ENCODE results near the gene ST3GAL6. TPM values are rescaled to one million over a fixed set of nuclear protein-coding genes. Genes with fewer than 3 reads are reported as not detected.

Gene ST3GAL6
- total and polyA plus RNA-seq, 2 of the 4 experiments (the other 2 are of a cell fraction) = 0.36 to 0.99 TPM

DNA sequence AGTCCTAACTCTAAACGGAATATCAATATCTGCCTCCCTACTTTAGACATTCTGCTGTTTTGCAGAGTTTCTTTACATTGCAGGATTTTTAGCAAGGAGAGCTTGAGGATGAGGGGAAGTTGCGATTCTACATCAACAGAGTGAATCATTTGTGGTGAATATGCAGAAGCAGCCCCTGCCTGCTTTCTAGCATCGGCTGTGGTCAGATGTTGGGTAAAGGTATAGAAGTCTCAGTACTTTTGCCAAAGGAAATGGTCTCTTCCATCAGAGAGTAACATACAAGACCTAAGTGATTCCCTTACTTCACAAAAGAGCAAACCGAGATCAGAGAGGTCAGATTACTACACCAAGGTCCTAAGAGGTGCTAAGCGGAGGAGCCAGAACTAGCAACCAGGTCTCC, 15.2 kb downstream of the ST3GAL6 start:
- H2BK15ac ChIP-seq (ENCODE audit: low read depth, low read length) = no peak overlapping the region
- no TSS peak for BruUV-seq (replicated peaks)
- H3K9ac ChIP-seq (ENCODE audit: low read depth, low read length) = no peak overlapping the region
- intact Hi-C loops (cut with micrococcal nuclease) = no loop called here
- peak overlapping the region; percentile 36; the same call in 1 of the 2 replicates for H3K4me2 ChIP-seq (ENCODE audit: low read depth, low read length)
- peak overlapping the region; percentile 50; the same call in 1 of the 2 replicates for H2BK120ac ChIP-seq (ENCODE audit: low read depth, low read length)
- dilution Hi-C loops (cut with HindIII; ENCODE audit: low sequenced_read_pairs, unreplicated experiment) = no loop called here
- no peak overlapping the region for H3K4me3 ChIP-seq (ENCODE audit: insufficient read depth, low read depth, low read length)
- POLR2A ChIA-PET (ENCODE audit: unreplicated experiment) = no interaction called here
- H3K4me1 ChIP-seq (ENCODE audit: control insufficient read depth, insufficient read depth, low read length) = peaks cover 7% of the 10 kb centered on the region
- peaks cover 7% of the 10 kb centered on the region; the same call in 1 of the 2 replicates for H4K20me1 ChIP-seq (ENCODE audit: insufficient read depth, low read length)
- peak overlapping the region; percentile 14; the same call in 1 of the 2 replicates for H3K23ac ChIP-seq (ENCODE audit: low read depth, low read length)
- H3K14ac ChIP-seq (replicated peaks; ENCODE audit: low read depth, low read length) = peak overlapping the region; percentile 36; the same call in 1 of the 2 replicates
- H4K91ac ChIP-seq (ENCODE audit: insufficient read depth, low read depth, low read length) = no peak overlapping the region
- H4K8ac ChIP-seq (ENCODE audit: low read depth in 2 of 2, low read length in 2 of 2) = peak overlapping the region in 1 of 2 experiments; percentile 43; a peak in 1 of 4 replicates
- no peaks in the 10 kb centered on the region for H3K36me3 ChIP-seq (ENCODE audit: control insufficient read depth, insufficient read depth, low read length)
- ATAC-seq (ENCODE audit: low read depth) (no peak; the same call in 1 of the 2 replicates), DNase-seq (peak; percentile 58)
- peak overlapping the region; percentile 38; the same call in 1 of the 2 replicates for H3K4ac ChIP-seq (ENCODE audit: low read depth, low read length)
- no peak overlapping the region for H4K5ac ChIP-seq (ENCODE audit: low read depth, low read length)
- WGBS, 2 experiments (ENCODE audit: extremely low coverage in 2 of 2, insufficient read length in 1 of 2) = no CpG with 5 or more reads among the region's 5 CpGs
- no peaks in the 10 kb centered on the region for H3K9me3 ChIP-seq (ENCODE audit: control insufficient read depth, insufficient read depth, low read length)
- CTCF ChIA-PET = interaction anchor here (1.5 kb wide), 1 partner anchor 128 kb away, joined by 3 read pairs; no protein-coding TSS in a partner anchor
- in situ Hi-C loops (cut with MboI; ENCODE audit: low sequenced_read_pairs) = no loop called here
- no peak overlapping the region for H2AK9ac ChIP-seq (replicated peaks; ENCODE audit: low read depth, low read length, poor library complexity)
- TF ChIP-seq, protein P1, sequence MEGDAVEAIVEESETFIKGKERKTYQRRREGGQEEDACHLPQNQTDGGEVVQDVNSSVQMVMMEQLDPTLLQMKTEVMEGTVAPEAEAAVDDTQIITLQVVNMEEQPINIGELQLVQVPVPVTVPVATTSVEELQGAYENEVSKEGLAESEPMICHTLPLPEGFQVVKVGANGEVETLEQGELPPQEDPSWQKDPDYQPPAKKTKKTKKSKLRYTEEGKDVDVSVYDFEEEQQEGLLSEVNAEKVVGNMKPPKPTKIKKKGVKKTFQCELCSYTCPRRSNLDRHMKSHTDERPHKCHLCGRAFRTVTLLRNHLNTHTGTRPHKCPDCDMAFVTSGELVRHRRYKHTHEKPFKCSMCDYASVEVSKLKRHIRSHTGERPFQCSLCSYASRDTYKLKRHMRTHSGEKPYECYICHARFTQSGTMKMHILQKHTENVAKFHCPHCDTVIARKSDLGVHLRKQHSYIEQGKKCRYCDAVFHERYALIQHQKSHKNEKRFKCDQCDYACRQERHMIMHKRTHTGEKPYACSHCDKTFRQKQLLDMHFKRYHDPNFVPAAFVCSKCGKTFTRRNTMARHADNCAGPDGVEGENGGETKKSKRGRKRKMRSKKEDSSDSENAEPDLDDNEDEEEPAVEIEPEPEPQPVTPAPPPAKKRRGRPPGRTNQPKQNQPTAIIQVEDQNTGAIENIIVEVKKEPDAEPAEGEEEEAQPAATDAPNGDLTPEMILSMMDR (conservative IDR thresholded peaks at IDR 0.05; ENCODE audit: low read depth, low read length) = no peak
- no peak for TF ChIP-seq CHD1 (IDR thresholded peaks at IDR 0.05; ENCODE audit: low read depth, low read length)
- TF ChIP-seq, protein P2, sequence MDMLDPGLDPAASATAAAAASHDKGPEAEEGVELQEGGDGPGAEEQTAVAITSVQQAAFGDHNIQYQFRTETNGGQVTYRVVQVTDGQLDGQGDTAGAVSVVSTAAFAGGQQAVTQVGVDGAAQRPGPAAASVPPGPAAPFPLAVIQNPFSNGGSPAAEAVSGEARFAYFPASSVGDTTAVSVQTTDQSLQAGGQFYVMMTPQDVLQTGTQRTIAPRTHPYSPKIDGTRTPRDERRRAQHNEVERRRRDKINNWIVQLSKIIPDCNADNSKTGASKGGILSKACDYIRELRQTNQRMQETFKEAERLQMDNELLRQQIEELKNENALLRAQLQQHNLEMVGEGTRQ (IDR thresholded peaks at IDR 0.05; ENCODE audit: low read depth, low read length) = no peak
- no peak for TF ChIP-seq MAZ (IDR thresholded peaks at IDR 0.05; ENCODE audit: borderline replicate concordance, low read depth, low read length)
- TF ChIP-seq RCOR1 (IDR thresholded peaks at IDR 0.05; ENCODE audit: insufficient replicate concordance, low read length) = no peak
- no peak for TF ChIP-seq POLR2A (IDR thresholded peaks at IDR 0.05; ENCODE audit: low read depth, low read length)
- TF ChIP-seq RAD21 (IDR thresholded peaks at IDR 0.05; ENCODE audit: low read length) = no peak
- TF ChIP-seq RFX5 (IDR thresholded peaks at IDR 0.05; ENCODE audit: low read depth, low read length) = no peak
- TF ChIP-seq BHLHE40 (IDR thresholded peaks at IDR 0.05; ENCODE audit: low read depth, low read length) = no peak
- no peak for TF ChIP-seq NFE2L2 (IDR thresholded peaks at IDR 0.05; ENCODE audit: low read depth, low read length)
- H3K56ac ChIP-seq (ENCODE audit: extremely low read depth, insufficient read depth, low read length) = no peak overlapping the region
- no peak overlapping the region; the same call in 1 of the 2 replicates for H3K27ac ChIP-seq (ENCODE audit: insufficient read depth, low read length)
- H2AK5ac ChIP-seq (ENCODE audit: low read depth, low read length) = peak overlapping the region; percentile 12; the same call in 1 of the 2 replicates
- H3K18ac ChIP-seq (ENCODE audit: low read depth, low read length) = peak overlapping the region; percentile 20; the same call in 1 of the 2 replicates
- peak overlapping the region; percentile 72 for H2AFZ ChIP-seq (replicated peaks; ENCODE audit: low read length, poor library complexity)
- H3K9me1 ChIP-seq (ENCODE audit: insufficient read depth, low read length) = peaks cover 14% of the 10 kb centered on the region
- no peaks in the 10 kb centered on the region for H3K79me1 ChIP-seq (ENCODE audit: low read depth in 1 of 2, low read length in 2 of 2)
- no peaks in the 10 kb centered on the region for H3K27me3 ChIP-seq (ENCODE audit: control insufficient read depth, insufficient read depth, low read length)
- H2BK20ac ChIP-seq (ENCODE audit: low read depth, low read length) = peak overlapping the region; percentile 47
- peak overlapping the region; percentile 69 for H2BK5ac ChIP-seq (ENCODE audit: low read depth, low read length, poor library complexity, severe bottlenecking)

Measured in IMR-90 (cell line).